NCI-H1092 treated with DMSO at 0.1 percent for 48 hours (cell line): ENCODE results near the gene VASH2.
"Not testable (repeated sequence)": the region's sequence is repeated elsewhere in the genome, so short reads cannot be mapped to it uniquely, and the experiment has no call there.

Experiments
- DNase-seq: peaks from one replicate; lab custom pipeline; 2025; lab: John Stamatoyannopoulos, UW

Gene VASH2

GRCh38 chr1:212950243-212951125 is at the start of gene VASH2:
Gene VASH2, plus strand, starts transcription at chr1:212950541. Its CDS starts 1,002 bp downstream, at chr1:212951543.
- DNase-seq = peak; percentile 90

- DNase-seq = no peak
Measured at GRCh38 chr1:212901290-212901689, 49.1 kb upstream of the VASH2 start.

GRCh38 chr1:212902054-212902453 is 48.3 kb upstream of the VASH2 start:
- no peak for DNase-seq

GRCh38 chr1:212903664-212904063 is 46.7 kb upstream of the VASH2 start:
- DNase-seq = no peak

GRCh38 chr1:212908071-212908470 is 42.3 kb upstream of the VASH2 start:
- not testable (repeated sequence) for DNase-seq

GRCh38 chr1:212908971-212909370 is 41.4 kb upstream of the VASH2 start:
- DNase-seq = no peak

- DNase-seq = no peak
Measured at GRCh38 chr1:212909652-212910063, 40.7 kb upstream of the VASH2 start.

GRCh38 chr1:212910213-212910612 is 40.1 kb upstream of the VASH2 start:
- DNase-seq = not testable (repeated sequence)

GRCh38 chr1:212913638-212914037 is 36.7 kb upstream of the VASH2 start:
- DNase-seq = not testable (repeated sequence)

GRCh38 chr1:212914110-212914509 is 36.2 kb upstream of the VASH2 start:
- DNase-seq = not testable (repeated sequence)

GRCh38 chr1:212914789-212915188 is 35.6 kb upstream of the VASH2 start:
- DNase-seq = no peak

- DNase-seq = peak; percentile 63
Measured at GRCh38 chr1:212915245-212916091, 34.9 kb upstream of the VASH2 start.

GRCh38 chr1:212916481-212917133 is 33.7 kb upstream of the VASH2 start:
- DNase-seq = peak; percentile 30

GRCh38 chr1:212917134-212917485 is 33.2 kb upstream of the VASH2 start:
- no peak for DNase-seq

GRCh38 chr1:212917858-212918257 is 32.5 kb upstream of the VASH2 start:
- no peak for DNase-seq

GRCh38 chr1:212918824-212919223 is 31.5 kb upstream of the VASH2 start:
- peak; percentile 53 for DNase-seq

- no peak for DNase-seq
Measured at GRCh38 chr1:212920246-212920645, 30.1 kb upstream of the VASH2 start.

GRCh38 chr1:212920896-212921295 is 29.4 kb upstream of the VASH2 start:
- DNase-seq = no peak

GRCh38 chr1:212922016-212922415 is 28.3 kb upstream of the VASH2 start:
- DNase-seq = no peak

GRCh38 chr1:212926372-212926771 is 24.0 kb upstream of the VASH2 start:
- DNase-seq = no peak

- no peak for DNase-seq
Measured at GRCh38 chr1:212928323-212929291, 21.7 kb upstream of the VASH2 start.
